Measurements from ENCODE around the gene STXBP6.

GRCh38 chr14:24806061-24806678 lies 243.8 kb downstream of the STXBP6 start:
- TF ChIP-seq, protein P1, sequence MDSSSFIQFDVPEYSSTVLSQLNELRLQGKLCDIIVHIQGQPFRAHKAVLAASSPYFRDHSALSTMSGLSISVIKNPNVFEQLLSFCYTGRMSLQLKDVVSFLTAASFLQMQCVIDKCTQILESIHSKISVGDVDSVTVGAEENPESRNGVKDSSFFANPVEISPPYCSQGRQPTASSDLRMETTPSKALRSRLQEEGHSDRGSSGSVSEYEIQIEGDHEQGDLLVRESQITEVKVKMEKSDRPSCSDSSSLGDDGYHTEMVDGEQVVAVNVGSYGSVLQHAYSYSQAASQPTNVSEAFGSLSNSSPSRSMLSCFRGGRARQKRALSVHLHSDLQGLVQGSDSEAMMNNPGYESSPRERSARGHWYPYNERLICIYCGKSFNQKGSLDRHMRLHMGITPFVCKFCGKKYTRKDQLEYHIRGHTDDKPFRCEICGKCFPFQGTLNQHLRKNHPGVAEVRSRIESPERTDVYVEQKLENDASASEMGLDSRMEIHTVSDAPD (CRISPR knock-in tag; IDR thresholded peaks at IDR 0.05) = no peak; the same call in 1 of the 2 replicates
- TF ChIP-seq THAP8 (CRISPR knock-in tag; IDR thresholded peaks at IDR 0.05; ENCODE audit: borderline replicate concordance) (no peak), MYC (CRISPR knock-in tag; IDR thresholded peaks at IDR 0.05; ENCODE audit: borderline replicate concordance) (peak; percentile 23; the same call in 1 of the 2 replicates)
- TF ChIP-seq, protein P2, sequence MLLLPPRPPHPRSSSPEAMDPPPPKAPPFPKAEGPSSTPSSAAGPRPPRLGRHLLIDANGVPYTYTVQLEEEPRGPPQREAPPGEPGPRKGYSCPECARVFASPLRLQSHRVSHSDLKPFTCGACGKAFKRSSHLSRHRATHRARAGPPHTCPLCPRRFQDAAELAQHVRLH (CRISPR knock-in tag; IDR thresholded peaks at IDR 0.05; ENCODE audit: borderline replicate concordance, low read depth) = 0 out of 2 replicates have a peak, but pooled peaks have one; percentile 67
- TF ChIP-seq, protein P3, sequence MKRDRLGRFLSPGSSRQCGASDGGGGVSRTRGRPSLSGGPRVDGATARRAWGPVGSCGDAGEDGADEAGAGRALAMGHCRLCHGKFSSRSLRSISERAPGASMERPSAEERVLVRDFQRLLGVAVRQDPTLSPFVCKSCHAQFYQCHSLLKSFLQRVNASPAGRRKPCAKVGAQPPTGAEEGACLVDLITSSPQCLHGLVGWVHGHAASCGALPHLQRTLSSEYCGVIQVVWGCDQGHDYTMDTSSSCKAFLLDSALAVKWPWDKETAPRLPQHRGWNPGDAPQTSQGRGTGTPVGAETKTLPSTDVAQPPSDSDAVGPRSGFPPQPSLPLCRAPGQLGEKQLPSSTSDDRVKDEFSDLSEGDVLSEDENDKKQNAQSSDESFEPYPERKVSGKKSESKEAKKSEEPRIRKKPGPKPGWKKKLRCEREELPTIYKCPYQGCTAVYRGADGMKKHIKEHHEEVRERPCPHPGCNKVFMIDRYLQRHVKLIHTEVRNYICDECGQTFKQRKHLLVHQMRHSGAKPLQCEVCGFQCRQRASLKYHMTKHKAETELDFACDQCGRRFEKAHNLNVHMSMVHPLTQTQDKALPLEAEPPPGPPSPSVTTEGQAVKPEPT (CRISPR knock-in tag; IDR thresholded peaks at IDR 0.05; ENCODE audit: low read depth) = no peak

Measured in HepG2 (cell line).